ENCODE results near the gene GRPEL2.

The GRPEL2 gene

GRCh38 chr5:149345147-149345891 is at the start of gene GRPEL2:
GRPEL2 (plus strand) TSS chr5:149345499; CDS start chr5:149345540, 41 bp downstream.
- peaks cover 37% of the 10 kb centered on the region for H3K36me3 ChIP-seq (ENCODE audit: insufficient read depth, low read length)
- peaks cover 7% of the 10 kb centered on the region for H3K4me1 ChIP-seq (ENCODE audit: insufficient read depth, low read length)
- peak within 1 kb of the TSS; percentile 91 to 94 for H3K4me3 ChIP-seq (ENCODE audit: low read depth in 1 of 2, low read length in 2 of 2)
- H3K9ac ChIP-seq (ENCODE audit: low read length), result peak within 1 kb of the TSS; percentile 58
- no peaks in the 10 kb centered on the region for H3K27me3 ChIP-seq (ENCODE audit: control insufficient read depth in 1 of 2, insufficient read depth in 2 of 2, low read length in 2 of 2)
- H3K9me3 ChIP-seq (ENCODE audit: low read length), result no peaks in the 10 kb centered on the region
- H3K27ac ChIP-seq (ENCODE audit: low read depth, low read length), result peak within 1 kb of the TSS; percentile 92

DNA sequence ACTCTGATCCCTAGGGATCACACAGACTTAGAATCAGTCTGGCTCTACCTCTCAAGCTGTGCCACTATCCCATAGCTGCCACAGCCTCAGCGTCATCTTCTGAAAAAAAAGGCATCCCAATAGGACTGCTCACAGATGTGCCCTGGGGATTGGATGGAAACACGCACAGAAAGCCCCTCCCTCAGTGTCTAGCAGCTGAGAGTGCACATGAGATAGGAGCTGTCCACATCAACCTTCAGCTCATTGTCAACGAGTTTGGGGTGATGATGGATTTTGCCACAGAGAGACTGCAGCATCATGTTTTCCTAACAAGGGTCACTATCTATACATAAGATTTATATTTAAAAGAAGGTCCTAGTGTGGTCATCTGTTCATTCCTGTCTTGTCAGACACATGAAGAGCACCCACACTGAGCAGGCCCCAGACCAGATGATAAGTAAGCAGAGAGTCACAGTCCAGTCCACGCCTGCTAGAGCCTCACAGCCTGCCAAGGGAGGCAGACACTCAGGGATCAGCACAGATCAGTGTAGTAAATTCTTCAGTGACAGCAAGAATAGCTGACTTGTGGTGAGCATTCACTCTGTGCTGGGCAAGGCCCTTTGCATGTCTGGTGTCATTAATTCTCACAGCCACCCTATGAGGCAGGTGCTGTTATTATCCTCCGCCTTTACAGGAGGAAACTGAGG is 47.8 kb upstream of the GRPEL2 start:
- H3K4me3 ChIP-seq (ENCODE audit: low read depth in 1 of 2, low read length in 2 of 2), result no peak overlapping the region
- H3K9ac ChIP-seq (ENCODE audit: low read length), result no peak overlapping the region
- no peaks in the 10 kb centered on the region for H3K36me3 ChIP-seq (ENCODE audit: insufficient read depth, low read length)
- H3K27me3 ChIP-seq (ENCODE audit: control insufficient read depth in 1 of 2, insufficient read depth in 2 of 2, low read length in 2 of 2), result no peaks in the 10 kb centered on the region
- no peak overlapping the region for H3K27ac ChIP-seq (ENCODE audit: low read depth, low read length)
- no peaks in the 10 kb centered on the region for H3K9me3 ChIP-seq (ENCODE audit: low read length)
- H3K4me1 ChIP-seq (ENCODE audit: insufficient read depth, low read length), result no peaks in the 10 kb centered on the region

- no peaks in the 10 kb centered on the region for H3K27me3 ChIP-seq (ENCODE audit: control insufficient read depth in 1 of 2, insufficient read depth in 2 of 2, low read length in 2 of 2)
- H3K9ac ChIP-seq (ENCODE audit: low read length), result no peak overlapping the region
- no peak overlapping the region for H3K27ac ChIP-seq (ENCODE audit: low read depth, low read length)
- no peaks in the 10 kb centered on the region for H3K36me3 ChIP-seq (ENCODE audit: insufficient read depth, low read length)
- H3K4me3 ChIP-seq (ENCODE audit: low read depth in 1 of 2, low read length in 2 of 2), result no peak overlapping the region
- H3K4me1 ChIP-seq (ENCODE audit: insufficient read depth, low read length), result no peaks in the 10 kb centered on the region
- H3K9me3 ChIP-seq (ENCODE audit: low read length), result no peaks in the 10 kb centered on the region
Measured at GRCh38 chr5:149298163-149298562, 47.1 kb upstream of the GRPEL2 start.

GRCh38 chr5:149298842-149299404 is 46.4 kb upstream of the GRPEL2 start:
- Histone ChIP-seq H3K4me1 (ENCODE audit: insufficient read depth, low read length) (no peaks in the 10 kb centered on the region), H3K9ac (ENCODE audit: low read length) (no peak overlapping the region), H3K9me3 (ENCODE audit: low read length) (no peaks in the 10 kb centered on the region), H3K27ac (ENCODE audit: low read depth, low read length) (no peak overlapping the region), H3K36me3 (ENCODE audit: insufficient read depth, low read length) (no peaks in the 10 kb centered on the region), H3K27me3 (ENCODE audit: control insufficient read depth in 1 of 2, insufficient read depth in 2 of 2, low read length in 2 of 2) (no peaks in the 10 kb centered on the region), H3K4me3 (ENCODE audit: low read depth in 1 of 2, low read length in 2 of 2) (no peak overlapping the region)

- Histone ChIP-seq H3K36me3 (ENCODE audit: insufficient read depth, low read length) (no peaks in the 10 kb centered on the region), H3K9me3 (ENCODE audit: low read length) (no peaks in the 10 kb centered on the region), H3K27ac (ENCODE audit: low read depth, low read length) (no peak overlapping the region), H3K9ac (ENCODE audit: low read length) (no peak overlapping the region), H3K27me3 (ENCODE audit: control insufficient read depth in 1 of 2, insufficient read depth in 2 of 2, low read length in 2 of 2) (no peaks in the 10 kb centered on the region), H3K4me1 (ENCODE audit: insufficient read depth, low read length) (no peaks in the 10 kb centered on the region), H3K4me3 (ENCODE audit: low read depth in 1 of 2, low read length in 2 of 2) (no peak overlapping the region)
Measured at GRCh38 chr5:149299451-149300054, 45.7 kb upstream of the GRPEL2 start.

- no peaks in the 10 kb centered on the region for H3K27me3 ChIP-seq (ENCODE audit: control insufficient read depth in 1 of 2, insufficient read depth in 2 of 2, low read length in 2 of 2)
- H3K36me3 ChIP-seq (ENCODE audit: insufficient read depth, low read length), result no peaks in the 10 kb centered on the region
- H3K9ac ChIP-seq (ENCODE audit: low read length), result no peak overlapping the region
- H3K4me3 ChIP-seq (ENCODE audit: low read depth in 1 of 2, low read length in 2 of 2), result no peak overlapping the region
- no peaks in the 10 kb centered on the region for H3K4me1 ChIP-seq (ENCODE audit: insufficient read depth, low read length)
- no peaks in the 10 kb centered on the region for H3K9me3 ChIP-seq (ENCODE audit: low read length)
- H3K27ac ChIP-seq (ENCODE audit: low read depth, low read length), result no peak overlapping the region
Measured at GRCh38 chr5:149300441-149300840, 44.9 kb upstream of the GRPEL2 start.

DNA sequence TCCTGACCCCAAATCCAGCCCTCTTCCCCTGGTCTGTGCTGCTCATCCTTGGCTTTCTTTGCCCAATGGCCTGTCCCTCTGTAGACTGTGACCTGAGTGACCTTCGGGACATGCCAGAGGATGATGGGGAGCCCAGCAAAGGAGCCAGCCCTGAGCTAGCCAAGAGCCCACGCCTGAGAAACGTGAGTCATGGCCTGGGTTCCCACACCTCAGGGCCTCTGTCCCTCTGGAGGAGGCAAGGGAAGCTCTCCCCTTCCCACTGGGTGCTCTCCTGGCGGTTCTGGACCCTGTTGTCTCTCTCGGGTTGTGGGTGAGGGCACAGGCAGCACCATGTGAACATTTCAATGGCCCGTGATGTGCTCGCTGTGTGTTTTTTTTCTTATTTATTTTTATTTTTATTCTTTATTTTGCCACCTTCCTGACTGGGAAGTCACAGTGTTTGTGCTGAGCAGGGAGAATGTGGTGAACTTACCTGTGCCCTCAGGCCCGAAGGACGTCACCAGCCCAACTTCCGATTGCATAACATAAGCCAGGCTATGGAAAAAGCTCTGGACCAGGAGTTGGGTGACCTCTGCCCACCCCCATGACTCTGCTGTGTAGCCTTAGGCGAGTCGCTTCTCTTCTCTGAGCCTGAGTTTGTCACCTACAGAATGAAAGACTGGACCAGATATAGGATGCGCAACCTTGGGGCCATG is 44.1 kb upstream of the GRPEL2 start:
- H3K36me3 ChIP-seq (ENCODE audit: insufficient read depth, low read length), result no peaks in the 10 kb centered on the region
- no peak overlapping the region for H3K27ac ChIP-seq (ENCODE audit: low read depth, low read length)
- H3K4me3 ChIP-seq (ENCODE audit: low read depth in 1 of 2, low read length in 2 of 2), result no peak overlapping the region
- no peak overlapping the region for H3K9ac ChIP-seq (ENCODE audit: low read length)
- no peaks in the 10 kb centered on the region for H3K4me1 ChIP-seq (ENCODE audit: insufficient read depth, low read length)
- no peaks in the 10 kb centered on the region for H3K9me3 ChIP-seq (ENCODE audit: low read length)
- H3K27me3 ChIP-seq (ENCODE audit: control insufficient read depth in 1 of 2, insufficient read depth in 2 of 2, low read length in 2 of 2), result no peaks in the 10 kb centered on the region

DNA sequence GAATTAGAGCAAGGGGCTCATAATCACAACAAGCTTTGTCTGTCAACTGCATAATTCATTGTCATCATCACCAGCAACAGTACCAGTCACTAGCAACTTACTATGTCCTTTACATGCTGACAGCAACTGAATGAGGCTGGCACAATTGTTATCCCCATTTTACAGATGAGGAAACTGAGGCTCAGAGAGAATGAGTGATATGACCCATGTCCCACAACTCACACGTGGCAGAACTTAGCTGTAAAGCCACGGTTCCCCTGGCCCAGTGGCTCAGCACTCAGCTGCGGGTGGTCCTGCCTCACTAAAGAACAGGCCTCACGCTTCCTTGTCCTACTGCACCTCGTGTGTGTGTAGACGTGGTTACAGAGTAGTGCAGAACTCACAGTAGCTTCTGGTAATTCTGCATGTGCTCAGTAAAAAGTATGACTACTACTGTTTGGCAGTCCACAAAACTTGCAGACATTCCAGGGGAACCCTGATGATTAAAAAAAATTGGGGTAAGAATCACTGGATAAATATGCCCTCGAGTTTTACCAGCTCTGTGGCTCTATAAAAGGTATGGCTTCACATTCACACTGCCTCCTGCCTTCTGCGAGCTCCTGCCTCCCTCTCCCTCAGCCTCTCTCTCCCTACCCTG is 43.4 kb upstream of the GRPEL2 start:
- H3K9ac ChIP-seq (ENCODE audit: low read length), result no peak overlapping the region
- H3K9me3 ChIP-seq (ENCODE audit: low read length), result no peaks in the 10 kb centered on the region
- H3K27me3 ChIP-seq (ENCODE audit: control insufficient read depth in 1 of 2, insufficient read depth in 2 of 2, low read length in 2 of 2), result no peaks in the 10 kb centered on the region
- no peak overlapping the region for H3K27ac ChIP-seq (ENCODE audit: low read depth, low read length)
- no peaks in the 10 kb centered on the region for H3K4me1 ChIP-seq (ENCODE audit: insufficient read depth, low read length)
- H3K36me3 ChIP-seq (ENCODE audit: insufficient read depth, low read length), result no peaks in the 10 kb centered on the region
- H3K4me3 ChIP-seq (ENCODE audit: low read depth in 1 of 2, low read length in 2 of 2), result no peak overlapping the region

DNA sequence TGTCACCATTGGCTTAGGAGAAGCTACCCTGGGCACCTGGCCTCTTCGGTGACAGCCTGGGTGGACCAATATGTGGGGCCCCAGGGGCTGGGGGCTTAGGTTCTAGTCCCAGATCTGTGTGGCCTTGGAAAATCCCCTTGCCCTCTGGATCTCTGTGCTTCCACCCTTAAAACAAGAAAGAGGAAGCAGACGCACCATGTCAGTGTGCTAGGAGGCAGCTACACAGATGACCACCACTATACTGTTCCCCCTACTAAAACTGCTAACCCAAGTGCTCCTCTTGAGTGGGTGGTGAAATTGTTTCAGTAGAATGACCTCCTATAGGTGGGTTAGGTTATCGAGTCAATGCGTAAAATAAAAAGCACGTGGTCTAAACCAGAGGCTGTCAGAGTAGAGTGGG is 42.7 kb upstream of the GRPEL2 start:
- H3K9me3 ChIP-seq (ENCODE audit: low read length), result no peaks in the 10 kb centered on the region
- H3K27ac ChIP-seq (ENCODE audit: low read depth, low read length), result no peak overlapping the region
- H3K36me3 ChIP-seq (ENCODE audit: insufficient read depth, low read length), result no peaks in the 10 kb centered on the region
- H3K4me1 ChIP-seq (ENCODE audit: insufficient read depth, low read length), result no peaks in the 10 kb centered on the region
- no peak overlapping the region for H3K4me3 ChIP-seq (ENCODE audit: low read depth in 1 of 2, low read length in 2 of 2)
- no peaks in the 10 kb centered on the region for H3K27me3 ChIP-seq (ENCODE audit: control insufficient read depth in 1 of 2, insufficient read depth in 2 of 2, low read length in 2 of 2)
- no peak overlapping the region for H3K9ac ChIP-seq (ENCODE audit: low read length)

DNA sequence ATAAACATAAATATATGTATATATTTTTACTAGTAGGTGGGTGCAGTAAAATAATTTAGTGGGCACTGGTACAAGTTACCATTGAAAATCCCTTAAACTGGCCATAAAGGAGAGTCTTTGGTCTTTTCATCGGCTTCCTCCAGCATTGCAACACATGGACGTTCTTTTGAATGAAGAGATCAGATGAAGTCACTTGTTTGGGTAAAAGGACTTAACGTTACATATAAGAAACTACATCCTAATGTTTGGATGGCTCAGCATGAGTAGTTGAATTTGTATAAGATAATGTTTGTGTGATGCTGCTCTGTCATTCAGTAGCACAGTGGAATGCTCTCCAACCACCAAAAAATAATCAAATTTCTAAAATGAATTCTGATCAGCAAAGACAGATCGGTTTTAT is 42.1 kb upstream of the GRPEL2 start:
- Histone ChIP-seq H3K27me3 (ENCODE audit: control insufficient read depth in 1 of 2, insufficient read depth in 2 of 2, low read length in 2 of 2) (no peaks in the 10 kb centered on the region), H3K9ac (ENCODE audit: low read length) (no peak overlapping the region), H3K4me1 (ENCODE audit: insufficient read depth, low read length) (no peaks in the 10 kb centered on the region), H3K9me3 (ENCODE audit: low read length) (no peaks in the 10 kb centered on the region), H3K27ac (ENCODE audit: low read depth, low read length) (no peak overlapping the region), H3K4me3 (ENCODE audit: low read depth in 1 of 2, low read length in 2 of 2) (no peak overlapping the region), H3K36me3 (ENCODE audit: insufficient read depth, low read length) (no peaks in the 10 kb centered on the region)
